WTC11 (cell line): ENCODE data around the gene LARGE1. TPM values are rescaled to one million over a fixed set of nuclear protein-coding genes. Genes with fewer than 3 reads are reported as not detected.

Experiments used
- ATAC-seq: fragments of 200-7000 bp; cut with Tn5 transposase; 2 replicates; pipeline ENCODE4 v1.10.0; 2021; ENCODE audit warnings: mild to moderate bottlenecking, moderate library complexity
- CTCF ChIA-PET: fragments of 300-600 bp; sonication (Branson Sonifier 250); formaldehyde crosslinking; loops from one replicate; lab custom pipeline; 2021; ENCODE audit warnings: antibody characterized with exemption; lab: Charles Lee
- POLR2A ChIA-PET: fragments of 350-600 bp; sonication (Branson Sonifier 250); formaldehyde crosslinking; loops from one replicate; lab custom pipeline; 2021; ENCODE audit warnings: antibody characterized with exemption; lab: Charles Lee
- DNase-seq: peaks from one replicate; pipeline ENCODE4 v3.0.0; 2021; ENCODE audit warnings: low spot score
- H3K27ac Mint-ChIP-seq: 2 replicates; pipeline ENCODE4 v1.8.0; 2021; ENCODE audit warnings: mixed read lengths
- H3K27me3 Mint-ChIP-seq: 2 replicates; pipeline ENCODE4 v1.8.0; 2021; ENCODE audit warnings: low read depth, mild to moderate bottlenecking, moderate library complexity, mixed read lengths
- H3K36me3 Mint-ChIP-seq: 2 replicates; pipeline ENCODE4 v1.8.0; 2021; ENCODE audit warnings: mixed read lengths
- H3K4me1 Mint-ChIP-seq: 2 replicates; pipeline ENCODE4 v1.8.0; 2022; ENCODE audit warnings: mixed read lengths
- H3K4me3 Mint-ChIP-seq: 2 replicates; pipeline ENCODE4 v1.8.0; 2021; ENCODE audit warnings: mild to moderate bottlenecking, moderate library complexity, mixed read lengths
- H3K9me3 Mint-ChIP-seq: 2 replicates; pipeline ENCODE4 v1.8.0; 2021; ENCODE audit warnings: mixed read lengths
- CREB1 ChIP-seq: sonication (generic); formaldehyde crosslinking; IDR thresholded peaks from 2 replicates; pipeline ENCODE4 v1.8.0; 2023; ENCODE audit warnings: mild to moderate bottlenecking, missing genetic modification reagents
- FOXP1 ChIP-seq: sonication (generic); formaldehyde crosslinking; IDR thresholded peaks from 2 replicates; pipeline ENCODE4 v1.8.0; 2022; ENCODE audit warnings: missing genetic modification reagents, mild to moderate bottlenecking, moderate library complexity, borderline replicate concordance
- MYBL2 ChIP-seq: sonication (generic); formaldehyde crosslinking; IDR thresholded peaks from 2 replicates; pipeline ENCODE4 v1.8.1; 2023; ENCODE audit warnings: mild to moderate bottlenecking, moderate library complexity, missing genetic modification reagents
- SMAD3 ChIP-seq: sonication (generic); formaldehyde crosslinking; IDR thresholded peaks from 2 replicates; pipeline ENCODE4 v1.8.0; 2022; ENCODE audit warnings: missing genetic modification reagents, mild to moderate bottlenecking, borderline replicate concordance
- TCF7 ChIP-seq: sonication (generic); formaldehyde crosslinking; IDR thresholded peaks from 2 replicates; pipeline ENCODE4 v1.8.0; 2022; ENCODE audit warnings: mild to moderate bottlenecking, low read depth, missing genetic modification reagents, moderate library complexity
- TEAD1 ChIP-seq: sonication (generic); formaldehyde crosslinking; IDR thresholded peaks from 2 replicates; pipeline ENCODE4 v1.8.0; 2022; ENCODE audit warnings: mild to moderate bottlenecking, missing genetic modification reagents
- ZNF138 ChIP-seq: sonication (generic); formaldehyde crosslinking; conservative IDR thresholded peaks from 2 replicates; pipeline ENCODE4 v1.8.1; 2022; ENCODE audit warnings: mild to moderate bottlenecking, moderate library complexity, missing genetic modification reagents
- ZNF317 ChIP-seq: sonication (generic); formaldehyde crosslinking; IDR thresholded peaks from 2 replicates; pipeline ENCODE4 v1.8.1; 2023; ENCODE audit warnings: low read depth, mild to moderate bottlenecking, moderate library complexity, missing genetic modification reagents, borderline replicate concordance
- total RNA-seq: library from RNA; stranded (reverse); gene quantifications from 3 replicates; pipeline ENCODE4 v1.2.3, GENCODE V29; 2021
- TF ChIP-seq, protein P1 (sequence below): sonication (generic); formaldehyde crosslinking; IDR thresholded peaks from 2 replicates; pipeline ENCODE4 v1.8.0; 2022; ENCODE audit warnings: mild to moderate bottlenecking, missing genetic modification reagents
- TF ChIP-seq, protein P2 (sequence below): sonication (generic); formaldehyde crosslinking; IDR thresholded peaks from 2 replicates; pipeline ENCODE4 v1.8.1; 2022; ENCODE audit warnings: low read depth, missing genetic modification reagents, borderline replicate concordance
- TF ChIP-seq, protein P3 (sequence below): sonication (generic); formaldehyde crosslinking; IDR thresholded peaks from 2 replicates; pipeline ENCODE4 v1.8.0; 2022; ENCODE audit warnings: missing genetic modification reagents
- TF ChIP-seq, protein P4 (sequence below): sonication (generic); formaldehyde crosslinking; IDR thresholded peaks from 2 replicates; pipeline ENCODE4 v1.8.1; 2023; ENCODE audit warnings: mild to moderate bottlenecking, moderate library complexity, missing genetic modification reagents
- TF ChIP-seq, protein P5 (sequence below): sonication (generic); formaldehyde crosslinking; IDR thresholded peaks from 2 replicates; pipeline ENCODE4 v1.8.0; 2022; ENCODE audit warnings: mild to moderate bottlenecking, missing genetic modification reagents
- TF ChIP-seq, protein P6 (sequence below): sonication (generic); formaldehyde crosslinking; IDR thresholded peaks from 2 replicates; pipeline ENCODE4 v1.8.0; 2023; ENCODE audit warnings: missing genetic modification reagents, mild to moderate bottlenecking, borderline replicate concordance
- TF ChIP-seq, protein P7 (sequence below): sonication (generic); formaldehyde crosslinking; IDR thresholded peaks from 2 replicates; pipeline ENCODE4 v1.8.1; 2023; ENCODE audit warnings: mild to moderate bottlenecking, missing genetic modification reagents, moderate library complexity

Gene LARGE1
- total RNA-seq, 1 experiment from 2014 or later = 72.6 TPM

DNA sequence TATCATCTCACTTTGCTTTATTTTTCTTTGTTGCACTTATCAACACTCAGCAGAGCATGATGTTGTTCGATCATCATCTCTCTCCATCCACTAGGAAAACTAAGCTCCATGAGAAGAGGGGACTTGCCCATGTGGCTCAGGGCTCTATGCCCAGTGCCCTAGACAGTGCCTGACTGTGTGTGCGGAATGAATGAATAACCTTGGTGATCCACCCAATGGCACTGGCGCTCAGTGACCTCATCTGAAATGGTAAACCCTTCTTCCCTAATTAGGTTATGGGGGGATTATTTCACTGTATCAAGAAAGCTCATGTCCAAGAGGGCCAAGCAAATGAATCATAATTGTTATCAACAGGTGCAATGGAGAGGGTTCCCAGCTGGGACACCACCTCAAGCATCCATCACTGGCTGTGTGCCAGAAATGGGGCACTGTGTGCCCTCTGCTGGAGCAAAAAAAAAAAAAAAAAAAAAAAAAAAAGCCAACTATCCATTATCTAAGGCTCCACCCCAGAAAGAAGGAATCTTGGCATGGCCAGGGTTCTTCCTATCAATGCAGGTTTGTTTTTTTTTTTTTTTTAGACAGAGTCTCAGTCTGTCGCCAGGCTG, 172.6 kb downstream of the LARGE1 start (continued):
- no peak for TF ChIP-seq MYBL2 (CRISPR knock-in tag)
- TF ChIP-seq, protein P1, sequence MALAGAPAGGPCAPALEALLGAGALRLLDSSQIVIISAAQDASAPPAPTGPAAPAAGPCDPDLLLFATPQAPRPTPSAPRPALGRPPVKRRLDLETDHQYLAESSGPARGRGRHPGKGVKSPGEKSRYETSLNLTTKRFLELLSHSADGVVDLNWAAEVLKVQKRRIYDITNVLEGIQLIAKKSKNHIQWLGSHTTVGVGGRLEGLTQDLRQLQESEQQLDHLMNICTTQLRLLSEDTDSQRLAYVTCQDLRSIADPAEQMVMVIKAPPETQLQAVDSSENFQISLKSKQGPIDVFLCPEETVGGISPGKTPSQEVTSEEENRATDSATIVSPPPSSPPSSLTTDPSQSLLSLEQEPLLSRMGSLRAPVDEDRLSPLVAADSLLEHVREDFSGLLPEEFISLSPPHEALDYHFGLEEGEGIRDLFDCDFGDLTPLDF (CRISPR knock-in tag) = no peak
- TF ChIP-seq, protein P2, sequence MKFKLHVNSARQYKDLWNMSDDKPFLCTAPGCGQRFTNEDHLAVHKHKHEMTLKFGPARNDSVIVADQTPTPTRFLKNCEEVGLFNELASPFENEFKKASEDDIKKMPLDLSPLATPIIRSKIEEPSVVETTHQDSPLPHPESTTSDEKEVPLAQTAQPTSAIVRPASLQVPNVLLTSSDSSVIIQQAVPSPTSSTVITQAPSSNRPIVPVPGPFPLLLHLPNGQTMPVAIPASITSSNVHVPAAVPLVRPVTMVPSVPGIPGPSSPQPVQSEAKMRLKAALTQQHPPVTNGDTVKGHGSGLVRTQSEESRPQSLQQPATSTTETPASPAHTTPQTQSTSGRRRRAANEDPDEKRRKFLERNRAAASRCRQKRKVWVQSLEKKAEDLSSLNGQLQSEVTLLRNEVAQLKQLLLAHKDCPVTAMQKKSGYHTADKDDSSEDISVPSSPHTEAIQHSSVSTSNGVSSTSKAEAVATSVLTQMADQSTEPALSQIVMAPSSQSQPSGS (CRISPR knock-in tag) = no peak
- no peak for TF ChIP-seq TCF7 (CRISPR knock-in tag)
- no peak for TF ChIP-seq FOXP1 (CRISPR knock-in tag)
- TF ChIP-seq, protein P3, sequence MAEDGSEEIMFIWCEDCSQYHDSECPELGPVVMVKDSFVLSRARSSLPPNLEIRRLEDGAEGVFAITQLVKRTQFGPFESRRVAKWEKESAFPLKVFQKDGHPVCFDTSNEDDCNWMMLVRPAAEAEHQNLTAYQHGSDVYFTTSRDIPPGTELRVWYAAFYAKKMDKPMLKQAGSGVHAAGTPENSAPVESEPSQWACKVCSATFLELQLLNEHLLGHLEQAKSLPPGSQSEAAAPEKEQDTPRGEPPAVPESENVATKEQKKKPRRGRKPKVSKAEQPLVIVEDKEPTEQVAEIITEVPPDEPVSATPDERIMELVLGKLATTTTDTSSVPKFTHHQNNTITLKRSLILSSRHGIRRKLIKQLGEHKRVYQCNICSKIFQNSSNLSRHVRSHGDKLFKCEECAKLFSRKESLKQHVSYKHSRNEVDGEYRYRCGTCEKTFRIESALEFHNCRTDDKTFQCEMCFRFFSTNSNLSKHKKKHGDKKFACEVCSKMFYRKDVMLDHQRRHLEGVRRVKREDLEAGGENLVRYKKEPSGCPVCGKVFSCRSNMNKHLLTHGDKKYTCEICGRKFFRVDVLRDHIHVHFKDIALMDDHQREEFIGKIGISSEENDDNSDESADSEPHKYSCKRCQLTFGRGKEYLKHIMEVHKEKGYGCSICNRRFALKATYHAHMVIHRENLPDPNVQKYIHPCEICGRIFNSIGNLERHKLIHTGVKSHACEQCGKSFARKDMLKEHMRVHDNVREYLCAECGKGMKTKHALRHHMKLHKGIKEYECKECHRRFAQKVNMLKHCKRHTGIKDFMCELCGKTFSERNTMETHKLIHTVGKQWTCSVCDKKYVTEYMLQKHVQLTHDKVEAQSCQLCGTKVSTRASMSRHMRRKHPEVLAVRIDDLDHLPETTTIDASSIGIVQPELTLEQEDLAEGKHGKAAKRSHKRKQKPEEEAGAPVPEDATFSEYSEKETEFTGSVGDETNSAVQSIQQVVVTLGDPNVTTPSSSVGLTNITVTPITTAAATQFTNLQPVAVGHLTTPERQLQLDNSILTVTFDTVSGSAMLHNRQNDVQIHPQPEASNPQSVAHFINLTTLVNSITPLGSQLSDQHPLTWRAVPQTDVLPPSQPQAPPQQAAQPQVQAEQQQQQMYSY (CRISPR knock-in tag) = no peak
- no peak for TF ChIP-seq SMAD3 (CRISPR knock-in tag)
- no peak for TF ChIP-seq ZNF138
- TF ChIP-seq, protein P4, sequence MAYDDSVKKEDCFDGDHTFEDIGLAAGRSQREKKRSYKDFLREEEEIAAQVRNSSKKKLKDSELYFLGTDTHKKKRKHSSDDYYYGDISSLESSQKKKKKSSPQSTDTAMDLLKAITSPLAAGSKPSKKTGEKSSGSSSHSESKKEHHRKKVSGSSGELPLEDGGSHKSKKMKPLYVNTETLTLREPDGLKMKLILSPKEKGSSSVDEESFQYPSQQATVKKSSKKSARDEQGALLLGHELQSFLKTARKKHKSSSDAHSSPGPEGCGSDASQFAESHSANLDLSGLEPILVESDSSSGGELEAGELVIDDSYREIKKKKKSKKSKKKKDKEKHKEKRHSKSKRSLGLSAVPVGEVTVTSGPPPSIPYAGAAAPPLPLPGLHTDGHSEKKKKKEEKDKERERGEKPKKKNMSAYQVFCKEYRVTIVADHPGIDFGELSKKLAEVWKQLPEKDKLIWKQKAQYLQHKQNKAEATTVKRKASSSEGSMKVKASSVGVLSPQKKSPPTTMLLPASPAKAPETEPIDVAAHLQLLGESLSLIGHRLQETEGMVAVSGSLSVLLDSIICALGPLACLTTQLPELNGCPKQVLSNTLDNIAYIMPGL (CRISPR knock-in tag) = no peak
- TF ChIP-seq CREB1 (CRISPR knock-in tag) = no peak
- TF ChIP-seq, protein P5, sequence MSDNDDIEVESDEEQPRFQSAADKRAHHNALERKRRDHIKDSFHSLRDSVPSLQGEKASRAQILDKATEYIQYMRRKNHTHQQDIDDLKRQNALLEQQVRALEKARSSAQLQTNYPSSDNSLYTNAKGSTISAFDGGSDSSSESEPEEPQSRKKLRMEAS (CRISPR knock-in tag) = no peak

DNA sequence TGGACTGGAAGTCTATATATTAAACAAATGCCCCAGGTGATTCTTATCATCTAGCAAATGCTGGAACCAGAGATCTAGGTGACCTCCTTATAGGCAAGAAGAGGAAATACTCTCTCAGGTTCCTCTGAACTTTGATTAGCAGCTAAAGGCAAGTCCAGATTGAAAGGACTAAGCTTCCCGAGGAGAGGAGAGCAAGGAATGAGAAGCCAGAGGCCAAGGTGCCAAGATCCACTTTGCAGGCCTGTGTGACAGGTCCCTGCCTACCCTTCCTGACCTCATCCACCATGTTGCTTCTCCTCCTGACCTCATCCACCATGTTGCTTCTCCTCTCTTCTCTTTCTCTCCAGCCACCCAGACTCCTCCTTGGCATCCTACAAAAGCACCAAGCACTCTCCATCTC, 173.2 kb downstream of the LARGE1 start:
- TF ChIP-seq ZNF317 (CRISPR knock-in tag) (no peak), TEAD1 (CRISPR knock-in tag) (no peak)
- TF ChIP-seq, protein P6, sequence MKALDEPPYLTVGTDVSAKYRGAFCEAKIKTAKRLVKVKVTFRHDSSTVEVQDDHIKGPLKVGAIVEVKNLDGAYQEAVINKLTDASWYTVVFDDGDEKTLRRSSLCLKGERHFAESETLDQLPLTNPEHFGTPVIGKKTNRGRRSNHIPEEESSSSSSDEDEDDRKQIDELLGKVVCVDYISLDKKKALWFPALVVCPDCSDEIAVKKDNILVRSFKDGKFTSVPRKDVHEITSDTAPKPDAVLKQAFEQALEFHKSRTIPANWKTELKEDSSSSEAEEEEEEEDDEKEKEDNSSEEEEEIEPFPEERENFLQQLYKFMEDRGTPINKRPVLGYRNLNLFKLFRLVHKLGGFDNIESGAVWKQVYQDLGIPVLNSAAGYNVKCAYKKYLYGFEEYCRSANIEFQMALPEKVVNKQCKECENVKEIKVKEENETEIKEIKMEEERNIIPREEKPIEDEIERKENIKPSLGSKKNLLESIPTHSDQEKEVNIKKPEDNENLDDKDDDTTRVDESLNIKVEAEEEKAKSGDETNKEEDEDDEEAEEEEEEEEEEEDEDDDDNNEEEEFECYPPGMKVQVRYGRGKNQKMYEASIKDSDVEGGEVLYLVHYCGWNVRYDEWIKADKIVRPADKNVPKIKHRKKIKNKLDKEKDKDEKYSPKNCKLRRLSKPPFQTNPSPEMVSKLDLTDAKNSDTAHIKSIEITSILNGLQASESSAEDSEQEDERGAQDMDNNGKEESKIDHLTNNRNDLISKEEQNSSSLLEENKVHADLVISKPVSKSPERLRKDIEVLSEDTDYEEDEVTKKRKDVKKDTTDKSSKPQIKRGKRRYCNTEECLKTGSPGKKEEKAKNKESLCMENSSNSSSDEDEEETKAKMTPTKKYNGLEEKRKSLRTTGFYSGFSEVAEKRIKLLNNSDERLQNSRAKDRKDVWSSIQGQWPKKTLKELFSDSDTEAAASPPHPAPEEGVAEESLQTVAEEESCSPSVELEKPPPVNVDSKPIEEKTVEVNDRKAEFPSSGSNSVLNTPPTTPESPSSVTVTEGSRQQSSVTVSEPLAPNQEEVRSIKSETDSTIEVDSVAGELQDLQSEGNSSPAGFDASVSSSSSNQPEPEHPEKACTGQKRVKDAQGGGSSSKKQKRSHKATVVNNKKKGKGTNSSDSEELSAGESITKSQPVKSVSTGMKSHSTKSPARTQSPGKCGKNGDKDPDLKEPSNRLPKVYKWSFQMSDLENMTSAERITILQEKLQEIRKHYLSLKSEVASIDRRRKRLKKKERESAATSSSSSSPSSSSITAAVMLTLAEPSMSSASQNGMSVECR (CRISPR knock-in tag) = no peak
- TF ChIP-seq, protein P7, sequence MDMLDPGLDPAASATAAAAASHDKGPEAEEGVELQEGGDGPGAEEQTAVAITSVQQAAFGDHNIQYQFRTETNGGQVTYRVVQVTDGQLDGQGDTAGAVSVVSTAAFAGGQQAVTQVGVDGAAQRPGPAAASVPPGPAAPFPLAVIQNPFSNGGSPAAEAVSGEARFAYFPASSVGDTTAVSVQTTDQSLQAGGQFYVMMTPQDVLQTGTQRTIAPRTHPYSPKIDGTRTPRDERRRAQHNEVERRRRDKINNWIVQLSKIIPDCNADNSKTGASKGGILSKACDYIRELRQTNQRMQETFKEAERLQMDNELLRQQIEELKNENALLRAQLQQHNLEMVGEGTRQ (CRISPR knock-in tag) = no peak
- TF ChIP-seq, all 79 proteins: peak for 0
- H3K27ac Mint-ChIP-seq = no peak overlapping the region
- ChIA-PET POLR2A (no interaction called here), CTCF (no interaction called here)
- ATAC-seq (no peak), DNase-seq (no peak)
- H3K4me1 Mint-ChIP-seq = peaks cover 11% of the 10 kb centered on the region; the same call in 1 of the 2 replicates
- H3K36me3 Mint-ChIP-seq = peaks cover 16% of the 10 kb centered on the region
- H3K4me3 Mint-ChIP-seq = no peak overlapping the region
- H3K9me3 Mint-ChIP-seq = peaks cover 9% of the 10 kb centered on the region
- no peaks in the 10 kb centered on the region for H3K27me3 Mint-ChIP-seq
